Smooth muscle cell of the brain vasculature (primary cell): ENCODE measurements around the gene GFPT1.
A peak's percentile ranks its signal among the peaks of the same experiment; 100 is the strongest.

Source experiments
- DNase-seq: peaks from one replicate; pipeline ENCODE4 v3.0.0-alpha.2; 2012; ENCODE audit warnings: low read depth, low spot score

GFPT1 gene

DNA sequence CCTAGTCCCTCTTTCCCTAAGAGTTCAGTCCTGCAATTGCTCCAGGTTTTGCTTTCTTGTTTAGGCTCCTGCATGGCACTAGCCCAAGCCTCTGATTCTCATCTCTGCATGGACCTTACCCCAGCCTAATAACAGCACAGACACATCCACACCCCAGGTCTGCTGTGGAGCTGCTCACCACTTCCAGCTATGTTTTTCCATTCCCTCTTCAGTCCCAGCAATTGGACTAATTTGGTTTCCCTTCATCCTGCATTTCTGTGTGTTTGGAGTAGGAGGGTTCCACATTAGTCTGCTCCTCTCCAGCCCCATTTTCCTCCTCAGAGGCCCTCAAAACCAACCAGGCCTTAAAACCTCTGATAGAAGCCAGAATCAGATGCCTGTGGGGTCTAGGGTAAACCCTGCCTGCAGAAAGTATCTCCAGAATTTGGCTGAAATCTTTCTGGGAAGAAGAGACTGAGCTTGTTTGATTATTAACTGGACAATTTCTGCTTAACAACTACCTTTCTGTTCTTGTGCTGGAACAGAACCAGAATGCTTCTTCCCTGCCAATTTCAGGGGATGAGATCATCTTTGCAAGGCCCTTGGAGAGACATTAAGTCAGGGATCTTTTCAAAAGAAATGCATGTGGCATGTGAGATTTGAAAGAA, 95.9 kb downstream of the GFPT1 start:
- no peak for DNase-seq

DNA sequence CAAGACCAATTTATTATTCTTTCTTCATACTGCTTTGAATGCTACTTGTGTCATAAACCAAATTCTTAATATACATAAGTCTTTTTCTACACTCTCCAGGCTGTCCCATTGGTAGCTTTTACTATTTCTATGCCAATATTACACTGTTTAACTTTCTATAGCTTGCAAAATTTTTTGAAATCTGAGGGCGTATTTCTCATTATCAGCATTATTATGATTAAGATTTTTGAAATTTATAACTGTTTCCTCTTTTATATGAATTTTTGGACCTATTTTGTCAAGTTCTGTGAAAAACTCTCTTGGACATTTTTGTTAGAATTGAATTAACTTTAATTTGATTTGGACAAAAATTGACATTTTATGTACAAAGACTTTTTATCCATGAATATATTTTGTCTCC, 98.6 kb downstream of the GFPT1 start:
- DNase-seq = no peak

DNA sequence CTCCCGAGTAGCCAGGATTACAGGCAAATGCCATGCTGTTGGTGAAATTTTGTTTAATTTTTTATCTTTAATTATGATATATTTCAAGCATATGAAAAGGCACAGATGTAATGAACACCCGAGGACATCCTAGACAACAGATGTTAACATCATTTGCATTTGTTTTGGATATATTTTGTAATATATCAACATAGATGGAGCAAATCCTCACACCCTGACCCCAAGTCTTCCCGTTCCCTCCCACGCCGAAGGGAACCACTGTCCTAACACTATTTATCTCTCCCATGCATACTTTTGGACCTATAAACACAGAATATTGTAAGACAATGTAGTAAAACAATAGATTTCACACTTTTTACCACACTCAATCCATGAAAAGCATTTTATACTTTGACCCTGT, 99.5 kb downstream of the GFPT1 start:
- no peak for DNase-seq

- DNase-seq = no peak
Observed at GRCh38 chr2:69285379-69285894, 101.6 kb downstream of the GFPT1 start.

DNA sequence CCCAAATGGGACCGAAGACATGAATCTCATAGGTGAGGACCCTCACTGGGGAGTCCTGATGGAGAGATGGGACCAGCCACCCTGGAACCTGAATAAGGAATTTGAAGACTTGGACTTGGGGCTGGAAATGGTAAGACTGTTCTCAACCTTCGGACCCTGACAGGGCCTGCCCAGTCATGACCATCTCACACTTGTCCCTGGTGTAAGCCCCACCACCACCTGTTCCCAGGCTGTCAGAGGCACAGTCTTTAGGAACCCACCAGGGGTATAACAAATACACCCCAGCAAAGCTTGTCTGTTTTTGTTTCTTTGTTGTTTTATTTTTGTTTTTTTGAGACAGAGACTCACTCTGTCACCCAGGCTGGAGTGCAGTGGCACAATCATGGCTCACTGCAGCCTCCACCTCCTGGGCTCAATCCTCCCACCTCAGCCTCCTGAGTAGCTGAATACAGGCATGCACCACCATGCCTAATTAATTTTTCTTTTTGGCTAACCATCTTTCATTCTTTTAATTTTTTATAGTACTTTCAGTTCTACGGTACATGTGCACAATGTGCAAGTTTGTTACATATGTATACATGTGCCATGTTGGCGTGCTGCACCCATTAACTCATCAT, 106.1 kb downstream of the GFPT1 start:
- no peak for DNase-seq

DNA sequence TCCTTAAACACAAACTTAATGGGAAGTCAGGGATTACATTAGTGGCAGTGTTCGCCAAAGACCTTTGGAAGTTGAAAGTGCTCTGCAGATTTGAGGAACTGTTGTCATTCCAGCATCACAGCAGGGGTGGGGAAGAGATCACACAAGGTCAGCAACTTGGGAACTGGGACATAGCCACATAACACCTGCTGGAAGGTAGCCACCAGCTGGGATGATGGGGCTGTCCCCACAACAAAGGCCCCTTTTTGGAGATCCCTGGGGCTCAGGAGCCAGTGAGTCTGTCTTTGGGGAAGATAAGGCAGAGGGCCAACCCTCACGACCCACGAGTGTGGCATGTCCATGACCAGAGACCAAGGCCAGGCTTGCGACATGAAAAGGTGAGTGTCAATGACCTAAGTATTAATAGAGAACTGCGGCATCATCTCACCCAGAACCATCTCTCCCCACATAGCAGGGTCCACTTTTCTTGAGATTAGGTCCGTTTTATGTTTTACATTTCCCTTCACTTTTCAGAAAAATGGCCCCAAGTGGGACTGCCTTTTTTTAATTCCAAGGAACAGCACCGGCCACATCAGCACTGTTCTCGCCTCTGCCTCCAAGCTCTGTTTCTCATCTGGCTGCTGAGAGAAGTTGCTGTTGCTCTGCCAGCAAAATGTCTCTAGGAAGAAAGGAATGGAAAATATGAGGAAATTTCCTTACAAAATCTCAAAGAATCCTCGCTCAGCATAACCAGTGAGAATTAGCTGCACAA, 106.9 kb downstream of the GFPT1 start:
- DNase-seq = no peak

DNA sequence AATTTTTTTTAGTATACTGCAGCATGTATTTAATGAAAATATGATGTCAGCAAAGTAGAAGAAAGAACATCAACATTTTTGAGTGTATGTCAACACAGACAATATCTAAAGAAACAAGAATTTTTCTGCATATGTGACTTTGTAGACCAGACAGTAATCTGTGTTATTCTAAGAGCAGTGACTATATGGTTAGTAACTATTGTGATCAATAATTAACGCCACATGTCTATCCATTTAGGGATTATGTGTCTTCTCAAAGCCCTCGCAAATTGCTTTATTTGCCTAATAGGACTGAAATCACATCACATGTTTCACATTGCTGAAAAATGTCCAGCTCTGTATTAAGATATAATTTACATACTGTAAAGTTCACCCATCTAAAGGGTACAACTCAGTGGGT, 107.8 kb downstream of the GFPT1 start:
- DNase-seq = no peak

- DNase-seq = no peak
Observed at GRCh38 chr2:69278366-69278765, 108.7 kb downstream of the GFPT1 start.

DNA sequence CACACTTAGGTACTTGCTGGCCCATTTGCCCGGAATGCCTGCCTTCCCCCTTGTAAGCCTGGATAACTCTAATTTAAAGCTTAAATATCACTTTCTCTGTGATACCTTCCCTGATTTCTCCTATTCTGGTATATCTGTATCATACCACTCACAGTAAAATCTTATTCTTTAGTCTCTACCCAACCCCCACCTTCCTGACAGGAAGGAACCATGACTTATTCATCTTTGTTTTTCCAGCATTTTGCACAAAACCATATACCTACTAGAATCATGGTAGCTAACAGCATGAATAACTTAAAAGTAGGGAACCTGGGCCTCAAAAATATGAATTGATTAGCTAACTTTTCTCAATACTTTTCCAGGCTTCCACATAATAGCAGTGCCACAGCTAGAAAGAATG, 111.5 kb downstream of the GFPT1 start:
- no peak for DNase-seq

DNA sequence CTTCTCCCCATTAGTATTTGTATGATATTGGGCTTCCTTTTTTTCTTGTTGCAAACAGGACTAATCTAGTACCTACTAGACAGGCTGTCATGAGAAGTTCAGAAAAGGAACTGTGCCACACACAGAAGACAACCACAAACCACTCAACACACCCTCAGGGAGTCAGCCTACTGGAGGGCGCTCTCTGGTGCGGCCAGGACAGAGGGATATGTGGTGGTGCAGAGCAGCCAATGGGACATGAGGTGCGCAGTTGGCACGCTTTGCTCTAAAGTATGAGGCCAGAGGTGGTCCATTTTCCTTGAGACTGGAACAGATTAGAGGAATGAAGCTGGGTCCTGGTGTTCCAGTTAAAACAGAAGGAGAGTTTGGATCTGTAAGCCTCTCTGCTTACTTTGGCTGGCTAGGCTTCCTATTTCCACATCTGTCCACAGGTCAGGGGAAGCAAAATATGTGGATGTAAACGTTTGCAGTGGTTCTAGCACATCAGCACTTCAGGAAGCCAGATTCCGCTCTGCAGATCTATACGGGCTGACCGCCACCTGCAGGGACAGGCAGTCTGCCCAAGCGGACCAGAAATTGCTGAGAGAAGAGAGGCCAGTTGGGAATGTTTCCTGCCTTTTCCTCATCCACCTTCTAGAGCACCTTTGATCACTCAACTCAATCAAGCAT, 114.1 kb downstream of the GFPT1 start:
- DNase-seq = peak; percentile 45

GRCh38 chr2:69271831-69272257, 115.2 kb downstream of the GFPT1 start:
- no peak for DNase-seq
